Ishikawa (cell line): ENCODE results near the gene KLHDC4.

ENCODE experiments used
- CEBPB ChIP-seq: IDR thresholded peaks from 2 replicates; pipeline ENCODE4 v1.6.1; 2012
- CREB1 ChIP-seq: IDR thresholded peaks from 2 replicates; pipeline ENCODE4 v1.6.1; 2012; ENCODE audit warnings: low read depth
- EGR1 ChIP-seq: IDR thresholded peaks from 2 replicates; pipeline ENCODE4 v1.6.1; 2012
- EP300 ChIP-seq: IDR thresholded peaks from 2 replicates; pipeline ENCODE4 v1.6.1; 2012; ENCODE audit warnings: borderline replicate concordance
- FOXM1 ChIP-seq: IDR thresholded peaks from 2 replicates; pipeline ENCODE4 v1.6.1; 2012; ENCODE audit warnings: low read depth, borderline replicate concordance
- NFIC ChIP-seq: IDR thresholded peaks from 2 replicates; pipeline ENCODE4 v1.6.1; 2012
- RAD21 ChIP-seq: IDR thresholded peaks from 2 replicates; pipeline ENCODE4 v1.6.1; 2012; ENCODE audit warnings: low read depth
- TAF1 ChIP-seq: IDR thresholded peaks from 2 replicates; pipeline ENCODE4 v1.6.1; 2012; ENCODE audit warnings: low read depth, mild to moderate bottlenecking
- TCF12 ChIP-seq: IDR thresholded peaks from 2 replicates; pipeline ENCODE4 v1.6.1; 2012; ENCODE audit warnings: low read depth
- TEAD4 ChIP-seq: IDR thresholded peaks from 2 replicates; pipeline ENCODE4 v1.6.1; 2012
- YY1 ChIP-seq: IDR thresholded peaks from 2 replicates; pipeline ENCODE4 v1.6.1; 2012; ENCODE audit warnings: low read depth
- ZBTB7A ChIP-seq: IDR thresholded peaks from 2 replicates; pipeline ENCODE4 v1.6.1; 2012; ENCODE audit warnings: low read depth
- TF ChIP-seq, protein P1 (sequence below): IDR thresholded peaks from 2 replicates; pipeline ENCODE4 v1.6.1; 2012; ENCODE audit warnings: low read depth, mild to moderate bottlenecking
- TF ChIP-seq, protein P2 (sequence below): IDR thresholded peaks from 2 replicates; pipeline ENCODE4 v1.6.1; 2012
- TF ChIP-seq, protein P3 (sequence below): IDR thresholded peaks from 2 replicates; pipeline ENCODE4 v1.6.1; 2012

The KLHDC4 gene

DNA sequence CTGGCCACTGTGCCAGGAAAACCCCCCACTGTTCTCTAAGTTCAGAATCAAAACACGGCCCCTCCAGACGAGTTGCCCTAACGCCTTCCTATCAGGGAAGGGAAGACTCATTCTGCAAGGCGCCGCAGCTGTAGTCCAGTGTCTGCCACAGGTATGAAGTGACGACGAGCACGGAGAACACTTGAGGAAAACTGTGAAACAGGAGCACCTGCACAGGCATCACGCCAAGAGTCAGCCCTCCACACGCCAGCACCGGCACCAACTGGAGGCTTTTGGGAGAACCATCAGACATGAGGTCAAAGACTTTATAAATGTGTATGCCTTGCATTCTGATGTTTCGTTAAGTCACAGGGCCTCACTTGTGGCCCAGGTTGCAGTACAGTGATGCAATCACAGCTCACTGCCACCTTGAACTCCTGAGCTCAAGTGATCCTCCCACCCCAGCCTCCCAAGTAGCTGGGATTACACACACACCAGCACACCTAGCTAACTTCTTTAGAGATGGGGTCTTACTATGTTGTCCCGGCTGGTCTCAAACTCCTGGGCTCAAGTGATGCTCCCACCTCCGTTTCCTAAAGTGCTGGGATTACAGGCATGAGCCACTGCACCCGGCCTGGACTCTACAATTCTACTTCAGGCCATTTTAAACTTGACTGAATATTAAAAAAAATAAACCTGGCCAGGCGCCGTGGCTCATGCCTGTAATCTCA is 22.9 kb downstream of the KLHDC4 start:
- TF ChIP-seq CREB1 (no peak), TEAD4 (no peak), YY1 (no peak), RAD21 (no peak), TCF12 (no peak), NFIC (no peak), FOXM1 (no peak), TAF1 (no peak), CEBPB (no peak), EGR1 (no peak), ZBTB7A (no peak), EP300 (no peak)
- TF ChIP-seq, protein P1, sequence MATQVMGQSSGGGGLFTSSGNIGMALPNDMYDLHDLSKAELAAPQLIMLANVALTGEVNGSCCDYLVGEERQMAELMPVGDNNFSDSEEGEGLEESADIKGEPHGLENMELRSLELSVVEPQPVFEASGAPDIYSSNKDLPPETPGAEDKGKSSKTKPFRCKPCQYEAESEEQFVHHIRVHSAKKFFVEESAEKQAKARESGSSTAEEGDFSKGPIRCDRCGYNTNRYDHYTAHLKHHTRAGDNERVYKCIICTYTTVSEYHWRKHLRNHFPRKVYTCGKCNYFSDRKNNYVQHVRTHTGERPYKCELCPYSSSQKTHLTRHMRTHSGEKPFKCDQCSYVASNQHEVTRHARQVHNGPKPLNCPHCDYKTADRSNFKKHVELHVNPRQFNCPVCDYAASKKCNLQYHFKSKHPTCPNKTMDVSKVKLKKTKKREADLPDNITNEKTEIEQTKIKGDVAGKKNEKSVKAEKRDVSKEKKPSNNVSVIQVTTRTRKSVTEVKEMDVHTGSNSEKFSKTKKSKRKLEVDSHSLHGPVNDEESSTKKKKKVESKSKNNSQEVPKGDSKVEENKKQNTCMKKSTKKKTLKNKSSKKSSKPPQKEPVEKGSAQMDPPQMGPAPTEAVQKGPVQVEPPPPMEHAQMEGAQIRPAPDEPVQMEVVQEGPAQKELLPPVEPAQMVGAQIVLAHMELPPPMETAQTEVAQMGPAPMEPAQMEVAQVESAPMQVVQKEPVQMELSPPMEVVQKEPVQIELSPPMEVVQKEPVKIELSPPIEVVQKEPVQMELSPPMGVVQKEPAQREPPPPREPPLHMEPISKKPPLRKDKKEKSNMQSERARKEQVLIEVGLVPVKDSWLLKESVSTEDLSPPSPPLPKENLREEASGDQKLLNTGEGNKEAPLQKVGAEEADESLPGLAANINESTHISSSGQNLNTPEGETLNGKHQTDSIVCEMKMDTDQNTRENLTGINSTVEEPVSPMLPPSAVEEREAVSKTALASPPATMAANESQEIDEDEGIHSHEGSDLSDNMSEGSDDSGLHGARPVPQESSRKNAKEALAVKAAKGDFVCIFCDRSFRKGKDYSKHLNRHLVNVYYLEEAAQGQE, result no peak
- TF ChIP-seq, protein P2, sequence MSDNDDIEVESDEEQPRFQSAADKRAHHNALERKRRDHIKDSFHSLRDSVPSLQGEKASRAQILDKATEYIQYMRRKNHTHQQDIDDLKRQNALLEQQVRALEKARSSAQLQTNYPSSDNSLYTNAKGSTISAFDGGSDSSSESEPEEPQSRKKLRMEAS, result no peak
- TF ChIP-seq, protein P3, sequence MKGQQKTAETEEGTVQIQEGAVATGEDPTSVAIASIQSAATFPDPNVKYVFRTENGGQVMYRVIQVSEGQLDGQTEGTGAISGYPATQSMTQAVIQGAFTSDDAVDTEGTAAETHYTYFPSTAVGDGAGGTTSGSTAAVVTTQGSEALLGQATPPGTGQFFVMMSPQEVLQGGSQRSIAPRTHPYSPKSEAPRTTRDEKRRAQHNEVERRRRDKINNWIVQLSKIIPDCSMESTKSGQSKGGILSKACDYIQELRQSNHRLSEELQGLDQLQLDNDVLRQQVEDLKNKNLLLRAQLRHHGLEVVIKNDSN, result no peak

DNA sequence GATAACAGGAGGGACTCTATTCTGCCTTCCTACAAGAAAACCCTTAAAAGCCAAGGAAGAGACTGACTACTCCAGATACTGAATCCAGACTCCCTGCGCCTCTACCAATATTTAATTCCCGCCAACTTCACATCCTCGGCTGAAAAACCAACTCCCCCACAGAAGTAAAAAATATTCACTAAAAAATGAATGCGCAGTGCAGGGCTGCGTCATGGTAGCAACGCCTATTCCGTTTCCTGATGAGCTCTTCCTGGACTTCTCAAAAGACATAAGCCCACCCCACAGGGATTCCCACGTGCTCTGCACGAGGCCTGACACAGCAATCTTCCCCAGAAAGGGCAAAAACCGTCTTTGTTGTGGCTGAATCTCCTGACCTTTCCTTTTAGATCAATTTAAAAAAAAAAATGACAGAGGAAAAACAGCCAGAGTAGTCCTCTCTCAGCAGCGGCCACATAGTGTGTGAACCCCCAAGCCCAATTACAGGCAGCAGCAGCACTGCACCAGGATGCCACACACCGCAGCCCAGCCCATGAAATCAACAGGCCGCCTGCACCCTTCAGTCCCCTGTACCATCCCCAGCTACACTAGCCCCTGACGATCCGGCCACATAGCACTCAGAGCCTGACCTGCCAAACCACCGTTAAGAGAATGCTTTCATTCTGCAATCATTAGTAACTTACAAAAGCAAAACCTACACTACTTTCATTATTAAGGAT is 23.9 kb downstream of the KLHDC4 start:
- TF ChIP-seq CEBPB (no peak), EGR1 (no peak), EP300 (no peak)
- TF ChIP-seq, protein P1, result no peak

DNA sequence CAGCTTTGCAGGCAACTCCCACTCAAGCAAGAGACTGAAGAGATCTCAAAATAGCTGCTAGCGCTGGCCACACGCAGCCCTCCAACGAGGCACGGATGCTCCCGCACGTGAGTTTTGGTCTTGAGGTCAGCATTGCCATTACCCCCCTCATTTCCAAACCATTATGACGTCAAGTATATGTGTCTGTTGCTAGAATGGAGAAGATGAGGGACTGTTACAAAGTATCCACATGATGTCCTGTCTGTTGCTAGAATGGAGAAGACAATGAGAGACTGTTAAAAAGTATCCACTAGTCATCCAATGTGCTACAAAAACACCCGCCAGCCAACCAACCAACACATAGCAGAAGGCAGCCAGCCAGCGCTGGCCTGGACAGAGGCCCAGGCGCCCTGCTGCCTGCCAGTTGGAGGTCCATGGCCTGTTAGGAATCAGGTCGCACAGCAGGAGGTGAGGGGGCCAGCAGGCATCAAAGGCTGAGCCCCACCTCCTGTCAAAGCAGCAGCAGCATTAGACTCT is 24.8 kb downstream of the KLHDC4 start:
- TF ChIP-seq EGR1 (no peak), TCF12 (0 out of 2 replicates have a peak, but pooled peaks have one; percentile 52), EP300 (no peak), NFIC (peak; percentile 89), TAF1 (no peak), CREB1 (no peak), TEAD4 (peak; percentile 31; the same call in 1 of the 2 replicates)
- TF ChIP-seq, protein P2, result no peak
- TF ChIP-seq, protein P3, result no peak

DNA sequence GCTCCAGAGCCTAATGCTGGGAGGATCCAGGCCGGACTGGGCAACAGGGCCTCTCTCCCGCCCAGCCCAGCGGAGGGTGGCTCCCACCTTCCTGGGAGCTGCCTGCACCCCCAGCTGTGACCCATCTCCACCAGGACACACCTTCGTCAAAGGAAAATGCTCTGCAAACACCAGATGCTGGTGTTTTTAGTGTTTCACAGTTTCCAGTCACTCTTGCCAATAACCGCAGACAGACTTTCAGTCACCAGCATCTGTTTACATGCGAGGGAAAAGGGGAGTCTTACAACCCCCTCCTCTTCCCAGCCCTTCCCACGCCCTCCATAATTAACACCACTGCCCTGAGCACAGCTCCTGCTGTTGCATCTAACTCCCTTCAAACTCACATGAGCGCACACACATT is 25.3 kb downstream of the KLHDC4 start:
- TF ChIP-seq FOXM1, result no peak
- TF ChIP-seq CEBPB, result no peak
- TF ChIP-seq, protein P2, result no peak
- TF ChIP-seq TEAD4, result no peak
- no peak for TF ChIP-seq TCF12
- TF ChIP-seq CREB1, result no peak

DNA sequence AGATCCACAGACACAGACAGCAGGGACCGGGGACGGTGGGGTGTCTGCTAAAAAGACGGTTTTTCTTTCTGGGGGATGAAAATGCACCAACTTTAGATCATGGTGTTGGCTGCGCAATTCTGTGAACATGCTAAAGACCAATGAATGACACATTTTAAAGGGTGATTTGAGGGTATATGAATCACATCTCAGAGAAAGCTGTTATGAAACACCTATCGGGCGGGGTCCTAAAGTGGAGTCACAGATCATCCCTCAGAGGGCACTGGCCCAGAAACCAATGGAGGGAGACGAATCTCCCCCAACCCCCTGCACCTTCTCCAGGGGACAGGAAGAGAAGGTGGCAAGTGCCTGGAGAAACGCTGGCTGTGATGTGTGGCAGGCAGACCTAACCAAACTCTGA is 26.0 kb downstream of the KLHDC4 start:
- TF ChIP-seq ZBTB7A, result no peak

DNA sequence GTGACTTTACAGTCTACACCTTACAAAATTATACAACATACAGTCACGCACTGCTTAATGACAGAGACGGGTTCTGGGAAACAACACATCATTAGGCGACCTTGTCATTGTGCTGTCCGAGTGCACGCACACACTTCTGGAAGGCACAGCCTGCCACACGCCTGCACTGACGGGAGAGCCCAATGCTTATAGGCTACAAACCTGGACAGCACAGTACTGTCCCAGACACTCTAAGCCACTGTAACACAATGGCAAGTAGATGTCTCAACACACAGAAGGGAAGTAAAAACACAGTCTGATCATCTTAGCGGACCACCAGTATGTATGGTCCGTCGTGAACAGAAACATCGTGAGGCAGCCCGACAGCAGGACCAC is 29.8 kb downstream of the KLHDC4 start:
- no peak for TF ChIP-seq TAF1
- TF ChIP-seq FOXM1, result no peak
- TF ChIP-seq TEAD4, result no peak
- TF ChIP-seq YY1, result no peak
- TF ChIP-seq, protein P2, result no peak
- TF ChIP-seq CREB1, result no peak
- no peak for TF ChIP-seq ZBTB7A
- TF ChIP-seq, protein P1, result no peak
- TF ChIP-seq, protein P3, result no peak
- no peak for TF ChIP-seq TCF12
- TF ChIP-seq EP300, result no peak
- no peak for TF ChIP-seq EGR1
- no peak for TF ChIP-seq NFIC
- no peak for TF ChIP-seq CEBPB
- TF ChIP-seq RAD21, result no peak
